ENCODE results near the gene PAPSS2. TPM values are rescaled to one million over a fixed set of nuclear protein-coding genes. Genes with fewer than 3 reads are reported as not detected.

The PAPSS2 gene
- total RNA-seq, 1 donor from 2014 or later = 2.0 TPM

DNA sequence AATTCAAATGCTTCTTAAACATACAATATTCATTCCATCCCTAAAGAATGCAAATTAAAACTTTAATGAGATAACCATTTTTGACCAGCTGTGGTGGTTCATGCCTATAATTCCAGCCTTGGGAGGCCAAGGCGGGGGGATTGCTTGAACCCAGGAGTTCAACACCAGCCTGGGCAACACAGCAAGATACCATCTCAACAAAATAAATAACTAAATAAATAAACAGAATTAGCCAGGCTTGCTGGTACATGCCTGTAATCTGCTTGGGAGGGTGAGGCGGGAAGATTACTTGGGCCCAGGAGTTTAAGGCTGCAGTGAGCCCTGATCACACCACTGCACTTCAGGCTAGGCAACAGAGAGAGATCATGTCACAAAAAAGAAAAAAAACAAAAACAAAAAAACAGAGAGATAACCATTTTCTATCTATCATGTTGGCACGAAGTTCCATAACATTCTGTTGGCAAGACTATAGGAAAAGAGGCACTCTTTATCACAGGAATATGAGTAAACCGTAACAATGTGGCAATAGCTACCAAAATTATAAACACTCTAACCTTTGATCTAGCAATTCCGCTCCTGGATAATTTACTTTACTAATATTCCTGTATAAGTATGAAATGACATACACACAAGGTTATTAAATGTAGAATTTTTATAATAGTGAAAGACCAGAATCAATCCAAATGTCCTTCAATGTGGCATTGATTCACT lies 106.1 kb downstream of the PAPSS2 start:
- no peak for DNase-seq (ENCODE audit: low spot score in 2 of 2)
- FAIRE-seq = no peak

DNA sequence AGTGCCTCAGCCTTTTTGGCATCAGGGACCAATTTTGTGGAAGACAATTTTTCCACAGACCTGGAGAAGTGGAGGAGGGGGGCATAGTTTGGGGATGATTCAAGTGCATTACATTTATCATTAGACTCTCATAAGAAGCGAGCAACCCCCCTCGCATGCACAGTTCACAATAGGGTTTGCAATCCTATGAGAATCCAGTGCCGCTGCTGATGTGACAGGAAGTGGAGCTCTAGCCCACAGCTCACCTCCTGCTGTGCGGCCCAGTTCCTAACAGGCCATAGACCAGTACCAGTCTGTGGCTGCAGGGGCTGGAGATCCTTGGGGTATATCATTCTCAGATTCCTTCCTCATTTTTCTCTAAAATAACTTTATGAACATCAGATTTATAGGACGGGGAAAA lies 107.6 kb downstream of the PAPSS2 start:
- no peak for FAIRE-seq
- no peak for DNase-seq (ENCODE audit: low spot score in 2 of 2)

DNA sequence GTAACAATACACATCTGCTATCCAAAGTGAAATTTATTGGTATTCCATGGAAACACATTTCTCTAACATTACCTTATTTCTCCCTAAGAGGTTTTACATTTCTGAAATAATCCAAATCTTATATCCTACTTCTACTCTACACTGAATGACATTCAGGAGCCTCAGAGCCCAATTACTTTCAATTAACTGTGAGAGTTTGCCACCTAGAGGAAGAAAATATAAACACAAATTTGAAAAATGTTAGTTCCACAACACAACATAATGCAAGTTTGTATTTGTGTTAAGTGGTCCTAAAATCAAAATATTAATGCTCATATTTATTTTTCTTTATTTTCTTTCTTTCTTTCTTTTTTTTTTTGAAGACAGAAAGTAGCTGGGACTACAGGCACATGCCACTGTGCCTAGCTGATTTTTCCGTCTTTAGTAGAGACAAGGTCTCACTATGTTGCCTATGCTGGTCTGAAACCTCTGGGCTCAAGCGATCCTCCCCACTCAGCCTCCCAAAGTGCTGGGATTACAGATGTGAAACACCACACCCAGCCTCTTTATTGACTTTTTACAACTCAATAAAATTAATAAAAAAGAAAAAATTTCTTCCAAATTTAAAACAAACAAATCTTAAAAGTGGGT lies 112.3 kb downstream of the PAPSS2 start:
- peak; percentile 96 for FAIRE-seq

DNA sequence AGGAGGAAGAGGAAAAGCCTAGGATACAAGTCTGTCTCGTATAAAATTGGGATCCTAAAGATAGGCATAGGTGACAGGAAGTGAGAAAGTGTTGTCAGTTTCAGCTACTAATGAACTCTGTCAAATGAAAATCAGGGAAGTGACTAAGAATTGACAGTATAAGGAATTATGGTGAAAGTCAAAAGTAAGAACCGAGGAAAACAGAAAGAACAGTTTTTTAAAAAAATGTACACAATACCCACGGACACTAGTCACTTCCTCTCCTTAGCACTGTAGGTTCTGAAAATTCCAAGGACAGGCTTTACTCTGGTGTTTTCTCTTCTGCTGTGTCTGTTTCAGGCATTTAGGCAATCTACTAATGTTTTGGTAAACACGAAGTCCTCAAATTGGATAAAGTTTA lies 116.1 kb downstream of the PAPSS2 start:
- no peak for FAIRE-seq
- no peak for DNase-seq (ENCODE audit: low spot score in 2 of 2)

More for the DNA sequence above, 112.3 kb downstream of the PAPSS2 start:
- DNase-seq (ENCODE audit: low spot score in 2 of 2) = peak in 1 of 2 donors; percentile 11

DNA sequence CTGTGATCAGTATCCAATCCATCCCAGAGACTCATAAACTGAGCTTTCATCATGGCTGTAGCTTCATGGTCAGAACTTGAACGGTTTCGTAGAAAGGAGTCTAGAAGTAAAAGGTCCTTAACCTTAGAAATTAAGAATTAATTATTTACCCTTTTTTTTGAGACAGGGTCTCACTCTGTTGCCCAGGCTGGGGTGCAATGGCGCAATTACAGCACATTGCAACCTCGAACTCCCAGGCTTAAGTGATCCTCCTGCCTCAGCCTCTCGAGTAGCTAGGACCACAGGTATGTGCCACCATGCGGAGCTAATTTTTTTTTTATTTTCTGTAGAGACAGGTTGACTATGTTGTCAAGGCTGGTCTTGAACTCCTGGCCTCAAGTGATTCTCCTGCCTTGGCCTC lies 116.7 kb downstream of the PAPSS2 start:
- DNase-seq (ENCODE audit: low spot score in 2 of 2) (no peak), FAIRE-seq (no peak)

DNA sequence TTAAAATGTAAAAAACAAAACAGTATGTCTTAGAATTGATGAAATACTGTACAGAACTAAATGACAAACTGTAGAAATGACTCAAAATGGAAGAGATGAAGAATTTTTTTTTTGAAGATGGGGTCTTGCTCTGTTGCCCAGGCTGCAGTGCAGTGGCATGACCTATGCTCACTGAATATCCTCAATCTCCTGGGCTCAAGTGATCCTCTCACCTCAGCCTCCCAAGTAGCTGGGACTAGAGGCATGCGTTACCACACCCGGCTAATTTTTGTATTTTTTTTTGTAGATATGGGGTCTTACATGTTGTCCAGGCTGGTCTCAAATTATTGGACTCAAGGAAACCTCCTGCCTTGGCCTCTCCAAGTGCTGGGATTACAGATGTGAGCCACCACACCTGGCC lies 121.9 kb downstream of the PAPSS2 start:
- DNase-seq (ENCODE audit: low spot score in 2 of 2) (no peak), FAIRE-seq (no peak)

DNA sequence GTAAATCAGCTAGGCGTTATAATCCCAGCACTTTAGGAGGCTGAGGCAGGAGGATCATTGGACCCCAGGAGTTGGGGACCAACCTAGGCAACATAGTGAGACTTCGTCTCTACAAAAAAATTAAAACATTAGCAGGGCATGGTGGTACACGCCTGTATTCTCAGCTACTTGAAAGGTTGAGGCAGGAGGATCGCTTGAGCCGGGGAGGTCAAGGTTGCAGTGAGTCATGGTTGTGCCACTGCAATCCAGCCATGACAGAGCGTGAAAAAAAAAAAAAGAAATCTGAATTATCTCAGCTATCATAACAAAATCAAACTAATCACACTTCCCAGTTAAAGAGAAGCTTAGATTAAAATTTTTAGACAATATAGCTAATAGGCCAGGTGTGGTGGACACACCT lies 123.0 kb downstream of the PAPSS2 start:
- FAIRE-seq (no peak), DNase-seq (ENCODE audit: low spot score in 2 of 2) (no peak)

DNA sequence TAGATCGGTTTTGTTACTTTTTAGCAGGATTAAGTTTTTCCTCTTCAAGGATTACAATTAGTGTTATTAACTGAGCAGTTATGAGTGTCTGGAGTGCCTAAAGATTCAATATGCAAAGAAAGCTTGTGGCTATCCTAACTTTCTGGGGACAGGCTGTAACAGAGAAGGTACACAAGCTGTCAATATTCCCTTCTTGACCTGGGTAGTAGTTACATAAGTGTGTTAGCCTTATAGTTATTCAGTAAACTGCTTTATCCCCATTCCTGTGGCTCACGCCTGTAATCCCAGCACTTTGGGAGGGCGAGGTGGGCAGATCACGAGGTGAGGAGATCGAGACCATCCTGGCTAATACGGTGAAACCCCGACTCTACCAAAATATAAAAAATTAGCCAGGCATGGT lies 126.7 kb downstream of the PAPSS2 start:
- FAIRE-seq = no peak
- no peak for DNase-seq (ENCODE audit: low spot score in 2 of 2)

DNA sequence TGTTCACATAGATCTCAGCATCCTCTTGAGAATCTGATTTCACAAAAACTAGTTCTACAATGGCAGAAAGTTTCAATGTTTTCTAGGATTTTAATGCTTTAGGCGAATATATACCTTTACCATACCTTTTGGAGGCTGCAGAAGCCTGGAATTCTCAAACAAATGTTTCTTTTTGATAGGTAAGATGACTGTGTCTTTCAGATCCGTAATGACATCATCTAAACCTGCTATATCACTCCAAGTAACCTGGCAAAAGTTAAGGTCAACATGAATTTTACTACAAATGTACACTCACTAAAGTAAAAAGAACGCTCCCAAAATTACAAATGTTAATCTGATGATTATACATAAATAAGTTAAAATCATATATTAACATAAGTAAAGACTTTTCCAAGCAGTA lies 130.5 kb downstream of the PAPSS2 start:
- DNase-seq (ENCODE audit: low spot score in 2 of 2) (no peak), FAIRE-seq (no peak)

DNA sequence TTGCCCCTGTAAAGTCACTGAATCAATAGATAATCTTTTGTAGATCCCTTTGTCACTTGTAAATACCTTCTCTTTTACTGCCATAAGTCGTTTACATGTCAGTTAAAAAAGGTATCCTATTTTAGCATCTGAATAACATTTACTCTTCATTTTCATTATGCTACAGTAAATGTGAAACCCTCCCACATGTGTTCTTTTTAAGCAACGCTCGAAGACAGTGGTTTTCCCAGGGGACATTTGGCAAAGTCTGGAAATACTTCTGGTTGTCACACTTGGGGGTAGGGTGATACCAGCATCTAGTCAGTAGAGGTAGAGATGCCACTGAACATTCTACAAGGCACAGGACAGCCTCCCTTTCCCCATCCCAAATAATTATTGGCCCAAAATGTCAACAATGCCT lies 134.6 kb downstream of the PAPSS2 start:
- FAIRE-seq (no peak), DNase-seq (ENCODE audit: low spot score in 2 of 2) (no peak)

Other genes starting within 250 kb of the PAPSS2 start
- gene MINPP1, start 155.0 kb upstream of the PAPSS2 start, total RNA-seq = 27.3 TPM
- gene ATAD1, start 158.3 kb downstream of the PAPSS2 start, total RNA-seq = 85.6 TPM
- gene KLLN, start 203.7 kb downstream of the PAPSS2 start, total RNA-seq = 0.82 TPM
- gene PTEN, start 203.7 kb downstream of the PAPSS2 start, total RNA-seq = 212 TPM